Measurements from ENCODE around the gene DPP6.

DNA sequence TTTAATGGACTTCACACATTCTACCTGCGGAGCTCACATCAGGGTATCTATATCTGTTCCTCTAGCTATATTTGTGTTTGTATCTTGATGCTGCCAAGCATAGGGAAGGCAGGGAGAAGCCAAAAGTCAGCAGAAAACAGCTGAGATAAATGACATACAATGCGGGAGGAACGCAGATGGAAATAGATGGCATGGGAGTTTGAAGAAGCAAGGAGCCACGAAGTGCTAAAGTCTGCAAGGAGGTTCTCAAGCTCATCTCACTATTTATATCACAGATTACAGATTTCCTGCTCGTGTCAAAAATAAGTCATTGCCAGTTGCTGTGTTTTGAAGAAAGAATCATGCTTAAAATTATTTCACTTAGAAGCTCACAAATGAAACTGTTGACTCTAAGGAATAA lies 180.5 kb downstream of the DPP6 start:
- TF ChIP-seq, protein P1, sequence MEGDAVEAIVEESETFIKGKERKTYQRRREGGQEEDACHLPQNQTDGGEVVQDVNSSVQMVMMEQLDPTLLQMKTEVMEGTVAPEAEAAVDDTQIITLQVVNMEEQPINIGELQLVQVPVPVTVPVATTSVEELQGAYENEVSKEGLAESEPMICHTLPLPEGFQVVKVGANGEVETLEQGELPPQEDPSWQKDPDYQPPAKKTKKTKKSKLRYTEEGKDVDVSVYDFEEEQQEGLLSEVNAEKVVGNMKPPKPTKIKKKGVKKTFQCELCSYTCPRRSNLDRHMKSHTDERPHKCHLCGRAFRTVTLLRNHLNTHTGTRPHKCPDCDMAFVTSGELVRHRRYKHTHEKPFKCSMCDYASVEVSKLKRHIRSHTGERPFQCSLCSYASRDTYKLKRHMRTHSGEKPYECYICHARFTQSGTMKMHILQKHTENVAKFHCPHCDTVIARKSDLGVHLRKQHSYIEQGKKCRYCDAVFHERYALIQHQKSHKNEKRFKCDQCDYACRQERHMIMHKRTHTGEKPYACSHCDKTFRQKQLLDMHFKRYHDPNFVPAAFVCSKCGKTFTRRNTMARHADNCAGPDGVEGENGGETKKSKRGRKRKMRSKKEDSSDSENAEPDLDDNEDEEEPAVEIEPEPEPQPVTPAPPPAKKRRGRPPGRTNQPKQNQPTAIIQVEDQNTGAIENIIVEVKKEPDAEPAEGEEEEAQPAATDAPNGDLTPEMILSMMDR (IDR thresholded peaks at IDR 0.05), result no peak
- no peak for TF ChIP-seq POLR2AphosphoS5 (IDR thresholded peaks at IDR 0.05; ENCODE audit: low read depth, low read length)

All from Panc1 (cell line).